HEK293 (cell line): ENCODE measurements around the gene EPB41L5.

Source experiments
- BCL11A ChIP-seq: fragments of 450-650 bp; formaldehyde crosslinking; IDR thresholded peaks from 2 replicates; pipeline ENCODE4 v1.5.1; 2016; ENCODE audit warnings: low read depth, missing biosample characterization, missing genetic modification characterization
- GFI1B ChIP-seq: fragments of 450-650 bp; formaldehyde crosslinking; IDR thresholded peaks from 2 replicates; pipeline ENCODE4 v1.5.1; 2016; ENCODE audit warnings: missing biosample characterization, missing genetic modification characterization
- GLIS2 ChIP-seq: fragments of 450-650 bp; formaldehyde crosslinking; IDR thresholded peaks from 2 replicates; pipeline ENCODE4 v1.5.1; 2016; ENCODE audit warnings: missing biosample characterization, missing genetic modification characterization
- HOXD13 ChIP-seq: sonication (generic); formaldehyde crosslinking; IDR thresholded peaks from 2 replicates; pipeline ENCODE4 v1.8.0; 2022; ENCODE audit warnings: missing genetic modification reagents, borderline replicate concordance
- KLF16 ChIP-seq: fragments of 450-650 bp; formaldehyde crosslinking; IDR thresholded peaks from 2 replicates; pipeline ENCODE4 v1.5.1; 2017; ENCODE audit warnings: missing biosample characterization, missing genetic modification characterization
- KLF7 ChIP-seq: fragments of 450-650 bp; formaldehyde crosslinking; IDR thresholded peaks from 2 replicates; pipeline ENCODE4 v1.5.1; 2016; ENCODE audit warnings: missing biosample characterization, missing genetic modification characterization, borderline replicate concordance
- KLF8 ChIP-seq: fragments of 450-650 bp; formaldehyde crosslinking; IDR thresholded peaks from 2 replicates; pipeline ENCODE4 v1.5.1; 2016; ENCODE audit warnings: missing biosample characterization, missing genetic modification characterization
- MEIS1 ChIP-seq: sonication (generic); formaldehyde crosslinking; IDR thresholded peaks from 2 replicates; pipeline ENCODE4 v1.8.1; 2022; ENCODE audit warnings: missing genetic modification reagents, mild to moderate bottlenecking, borderline replicate concordance
- SP3 ChIP-seq: fragments of 450-650 bp; formaldehyde crosslinking; IDR thresholded peaks from 2 replicates; pipeline ENCODE4 v1.5.1; 2016; ENCODE audit warnings: missing biosample characterization, missing genetic modification characterization
- ZBTB11 ChIP-seq: fragments of 450-650 bp; formaldehyde crosslinking; conservative IDR thresholded peaks from 2 replicates; pipeline ENCODE4 v1.5.1; 2016; ENCODE audit warnings: low read depth, missing biosample characterization, missing genetic modification characterization
- ZBTB20 ChIP-seq: fragments of 450-650 bp; formaldehyde crosslinking; IDR thresholded peaks from 2 replicates; pipeline ENCODE4 v1.5.1; 2016; ENCODE audit warnings: missing biosample characterization, missing genetic modification characterization
- ZBTB26 ChIP-seq: fragments of 450-650 bp; formaldehyde crosslinking; optimal IDR thresholded peaks from 2 replicates; pipeline ENCODE3; 2016; ENCODE audit warnings: missing biosample characterization, mild to moderate bottlenecking, missing genetic modification characterization
- ZBTB48 ChIP-seq: fragments of 450-650 bp; formaldehyde crosslinking; IDR thresholded peaks from 2 replicates; pipeline ENCODE4 v1.5.1; 2016; ENCODE audit warnings: missing biosample characterization, missing genetic modification characterization
- ZBTB7A ChIP-seq: fragments of 450-650 bp; formaldehyde crosslinking; IDR thresholded peaks from 2 replicates; pipeline ENCODE4 v1.5.1; 2016; ENCODE audit warnings: low read depth, missing biosample characterization, missing genetic modification characterization
- ZBTB8A ChIP-seq: fragments of 450-650 bp; formaldehyde crosslinking; IDR thresholded peaks from 2 replicates; pipeline ENCODE4 v1.5.1; 2016; ENCODE audit warnings: missing biosample characterization, missing genetic modification characterization
- ZFP69B ChIP-seq: fragments of 450-650 bp; formaldehyde crosslinking; IDR thresholded peaks from 2 replicates; pipeline ENCODE4 v1.5.1; 2016; ENCODE audit warnings: missing biosample characterization, missing genetic modification characterization
- ZIC2 ChIP-seq: fragments of 450-650 bp; formaldehyde crosslinking; IDR thresholded peaks from 2 replicates; pipeline ENCODE4 v1.5.1; 2016; ENCODE audit warnings: missing biosample characterization, missing genetic modification characterization
- ZNF138 ChIP-seq: fragments of 450-650 bp; formaldehyde crosslinking; IDR thresholded peaks from 2 replicates; pipeline ENCODE4 v1.5.1; 2016; ENCODE audit warnings: missing biosample characterization, missing genetic modification characterization, borderline replicate concordance
- ZNF280C ChIP-seq: fragments of 450-650 bp; formaldehyde crosslinking; IDR thresholded peaks from 2 replicates; pipeline ENCODE4 v1.5.1; 2016; ENCODE audit warnings: missing biosample characterization, missing genetic modification characterization
- ZNF335 ChIP-seq: fragments of 450-650 bp; formaldehyde crosslinking; conservative IDR thresholded peaks from 2 replicates; pipeline ENCODE4 v1.5.1; 2016; ENCODE audit warnings: missing biosample characterization, missing genetic modification characterization
- ZNF350 ChIP-seq: fragments of 450-650 bp; formaldehyde crosslinking; IDR thresholded peaks from 2 replicates; pipeline ENCODE4 v1.5.0; 2017; ENCODE audit warnings: missing biosample characterization, mild to moderate bottlenecking, missing genetic modification characterization
- ZNF423 ChIP-seq: fragments of 450-650 bp; formaldehyde crosslinking; IDR thresholded peaks from 2 replicates; pipeline ENCODE4 v1.5.1; 2016; ENCODE audit warnings: missing biosample characterization, missing genetic modification characterization
- ZNF501 ChIP-seq: fragments of 450-650 bp; formaldehyde crosslinking; IDR thresholded peaks from 2 replicates; pipeline ENCODE4 v1.5.1; 2016; ENCODE audit warnings: missing biosample characterization, missing genetic modification characterization
- ZNF585B ChIP-seq: fragments of 450-650 bp; formaldehyde crosslinking; IDR thresholded peaks from 2 replicates; pipeline ENCODE4 v1.5.1; 2016; ENCODE audit warnings: missing biosample characterization, missing genetic modification characterization
- ZNF600 ChIP-seq: fragments of 450-650 bp; formaldehyde crosslinking; IDR thresholded peaks from 2 replicates; pipeline ENCODE4 v1.5.1; 2016; ENCODE audit warnings: missing biosample characterization, missing genetic modification characterization
- ZNF623 ChIP-seq: fragments of 450-650 bp; formaldehyde crosslinking; IDR thresholded peaks from 2 replicates; pipeline ENCODE4 v1.5.1; 2016; ENCODE audit warnings: missing biosample characterization, missing genetic modification characterization
- ZNF660 ChIP-seq: fragments of 450-650 bp; IDR thresholded peaks from 2 replicates; pipeline ENCODE4 v1.5.1; 2018; ENCODE audit warnings: missing biosample characterization, mild to moderate bottlenecking, missing genetic modification characterization
- ZNF776 ChIP-seq: fragments of 450-650 bp; formaldehyde crosslinking; IDR thresholded peaks from 2 replicates; pipeline ENCODE4 v1.5.0; 2017; ENCODE audit warnings: missing biosample characterization, missing genetic modification characterization, borderline replicate concordance
- ZSCAN18 ChIP-seq: fragments of 450-650 bp; formaldehyde crosslinking; IDR thresholded peaks from 2 replicates; pipeline ENCODE4 v1.5.1; 2016; ENCODE audit warnings: missing biosample characterization, missing genetic modification characterization
- ZSCAN30 ChIP-seq: fragments of 450-650 bp; IDR thresholded peaks from 2 replicates; pipeline ENCODE4 v1.5.1; 2018; ENCODE audit warnings: missing biosample characterization, mild to moderate bottlenecking, missing genetic modification characterization, moderate library complexity

EPB41L5 gene

GRCh38 chr2:120012771-120013596, at the start of gene EPB41L5 (continued):
- TF ChIP-seq ZNF280C (no peak), ZNF600 (0 out of 2 replicates have a peak, but pooled peaks have one; percentile 31), ZIC2 (tag by site-specific recombination) (peak; percentile 13; the same call in 1 of the 2 replicates), KLF8 (tag by site-specific recombination) (peak; percentile 93), BCL11A (tag by site-specific recombination) (no peak), ZNF335 (tag by site-specific recombination) (peak; percentile 65; the same call in 1 of the 2 replicates), SP3 (tag by site-specific recombination) (peak; percentile 91), ZBTB7A (tag by site-specific recombination) (no peak), GLIS2 (tag by site-specific recombination) (peak; percentile 79; the same call in 1 of the 2 replicates), ZNF423 (tag by site-specific recombination) (0 out of 2 replicates have a peak, but pooled peaks have one; percentile 53), ZBTB26 (tag by site-specific recombination) (peak; percentile 73), ZSCAN30 (tag by site-specific recombination) (peak; percentile 13; the same call in 1 of the 2 replicates), ZBTB48 (tag by site-specific recombination) (peak; percentile 55; the same call in 1 of the 2 replicates), HOXD13 (CRISPR knock-in tag) (no peak), ZNF623 (tag by site-specific recombination) (no peak), ZNF501 (tag by site-specific recombination) (0 out of 2 replicates have a peak, but pooled peaks have one; percentile 31), ZBTB8A (tag by site-specific recombination) (peak; percentile 98), ZNF776 (tag by site-specific recombination) (no peak), ZNF138 (tag by site-specific recombination) (no peak), MEIS1 (CRISPR knock-in tag) (no peak), GFI1B (tag by site-specific recombination) (no peak), KLF16 (peak; percentile 63), ZFP69B (tag by site-specific recombination) (peak; percentile 100), ZBTB20 (tag by site-specific recombination) (peak; percentile 70; the same call in 1 of the 2 replicates), ZBTB11 (tag by site-specific recombination) (peak; percentile 42), ZNF660 (peak; percentile 85; the same call in 1 of the 2 replicates), ZNF350 (tag by site-specific recombination) (no peak), ZNF585B (tag by site-specific recombination) (no peak), ZSCAN18 (tag by site-specific recombination) (no peak), KLF7 (tag by site-specific recombination) (peak; percentile 70; the same call in 1 of the 2 replicates)
